ENCODE results near the gene POLG.

The POLG gene

GRCh38 chr15:89370120-89370977 is 35.7 kb upstream of the POLG start:
- DNase-seq (ENCODE audit: low read depth) = no peak

- DNase-seq (ENCODE audit: low read depth) = no peak
Measured at GRCh38 chr15:89369341-89369947, 34.8 kb upstream of the POLG start.

- no peak for DNase-seq (ENCODE audit: low read depth)
Measured at GRCh38 chr15:89368566-89369223, 34.1 kb upstream of the POLG start.

- DNase-seq (ENCODE audit: low read depth) = no peak
Measured at GRCh38 chr15:89367485-89368451, 33.1 kb upstream of the POLG start.

GRCh38 chr15:89366656-89367393 is 32.2 kb upstream of the POLG start:
- DNase-seq (ENCODE audit: low read depth) = no peak

GRCh38 chr15:89365462-89366065 is 30.9 kb upstream of the POLG start:
- no peak for DNase-seq (ENCODE audit: low read depth)

GRCh38 chr15:89364741-89365450 is 30.3 kb upstream of the POLG start:
- no peak for DNase-seq (ENCODE audit: low read depth)

- no peak for DNase-seq (ENCODE audit: low read depth)
Measured at GRCh38 chr15:89364341-89364740, 29.7 kb upstream of the POLG start.

GRCh38 chr15:89363770-89364169 is 29.1 kb upstream of the POLG start:
- no peak for DNase-seq (ENCODE audit: low read depth)

- no peak for DNase-seq (ENCODE audit: low read depth)
Measured at GRCh38 chr15:89363133-89363532, 28.5 kb upstream of the POLG start.

- no peak for DNase-seq (ENCODE audit: low read depth)
Measured at GRCh38 chr15:89362203-89363101, 27.8 kb upstream of the POLG start.

GRCh38 chr15:89361451-89362202 is 27.0 kb upstream of the POLG start:
- peak; percentile 46 for DNase-seq (ENCODE audit: low read depth)

GRCh38 chr15:89360294-89360971 is 25.8 kb upstream of the POLG start:
- no peak for DNase-seq (ENCODE audit: low read depth)

- DNase-seq (ENCODE audit: low read depth) = no peak
Measured at GRCh38 chr15:89359471-89360293, 25.1 kb upstream of the POLG start.

GRCh38 chr15:89358755-89359439 is 24.3 kb upstream of the POLG start:
- peak; percentile 78 for DNase-seq (ENCODE audit: low read depth)

- no peak for DNase-seq (ENCODE audit: low read depth)
Measured at GRCh38 chr15:89358435-89358754, 23.8 kb upstream of the POLG start.

All from activated T-cell treated with anti-CD3 and anti-CD28 coated beads for 1 hour (primary cell).